Measurements from ENCODE around the gene NEURL1B.
"Not testable (repeated sequence)": the region's sequence is repeated elsewhere in the genome, so short reads cannot be mapped to it uniquely, and the experiment has no call there.

NEURL1B gene

GRCh38 chr5:172657524-172658233, 16.6 kb downstream of the NEURL1B start:
- DNase-seq (ENCODE audit: low read depth), result not testable (repeated sequence)

- no peak for DNase-seq (ENCODE audit: low read depth)
These were observed 17.3 kb downstream of the NEURL1B start for GRCh38 chr5:172658391-172658790.

- no peak for DNase-seq (ENCODE audit: low read depth)
These were observed 18.0 kb downstream of the NEURL1B start for GRCh38 chr5:172658961-172659501.

GRCh38 chr5:172659570-172659908, 18.5 kb downstream of the NEURL1B start:
- DNase-seq (ENCODE audit: low read depth), result no peak

GRCh38 chr5:172659909-172660628, 19.0 kb downstream of the NEURL1B start:
- DNase-seq (ENCODE audit: low read depth), result no peak

GRCh38 chr5:172660974-172661373, 19.9 kb downstream of the NEURL1B start:
- no peak for DNase-seq (ENCODE audit: low read depth)

- no peak for DNase-seq (ENCODE audit: low read depth)
These were observed 20.5 kb downstream of the NEURL1B start for GRCh38 chr5:172661526-172661925.

- DNase-seq (ENCODE audit: low read depth), result no peak
These were observed 21.5 kb downstream of the NEURL1B start for GRCh38 chr5:172662596-172662995.

- no peak for DNase-seq (ENCODE audit: low read depth)
These were observed 23.0 kb downstream of the NEURL1B start for GRCh38 chr5:172664018-172664417.

GRCh38 chr5:172664681-172665541, 23.8 kb downstream of the NEURL1B start:
- no peak for DNase-seq (ENCODE audit: low read depth)

GRCh38 chr5:172666251-172666650, 25.2 kb downstream of the NEURL1B start:
- no peak for DNase-seq (ENCODE audit: low read depth)

GRCh38 chr5:172667786-172668593, 26.9 kb downstream of the NEURL1B start:
- no peak for DNase-seq (ENCODE audit: low read depth)

GRCh38 chr5:172668594-172669071, 27.6 kb downstream of the NEURL1B start:
- DNase-seq (ENCODE audit: low read depth), result no peak

- no peak for DNase-seq (ENCODE audit: low read depth)
These were observed 28.4 kb downstream of the NEURL1B start for GRCh38 chr5:172669386-172670004.

- no peak for DNase-seq (ENCODE audit: low read depth)
These were observed 28.9 kb downstream of the NEURL1B start for GRCh38 chr5:172670005-172670402.

- no peak for DNase-seq (ENCODE audit: low read depth)
These were observed 29.4 kb downstream of the NEURL1B start for GRCh38 chr5:172670444-172670843.

GRCh38 chr5:172671091-172671490, 30.0 kb downstream of the NEURL1B start:
- DNase-seq (ENCODE audit: low read depth), result no peak

- DNase-seq (ENCODE audit: low read depth), result no peak
These were observed 31.6 kb downstream of the NEURL1B start for GRCh38 chr5:172672681-172673080.

GRCh38 chr5:172674155-172674554, 33.1 kb downstream of the NEURL1B start:
- DNase-seq (ENCODE audit: low read depth), result no peak

GRCh38 chr5:172676914-172677475, 35.9 kb downstream of the NEURL1B start:
- DNase-seq (ENCODE audit: low read depth), result no peak
